Left ventricle myocardium superior (tissue), 1 donor: ENCODE data around the gene MUTYH. TPM values are rescaled to one million over a fixed set of nuclear protein-coding genes. Genes with fewer than 3 reads are reported as not detected.
A peak's percentile ranks its signal among the peaks of the same experiment; 100 is the strongest.

ENCODE experiments used
- ATAC-seq: fragments of 200-7000 bp; cut with Tn5 transposase; one replicate; pipeline ENCODE4 v1.9.1; 2020; ENCODE audit warnings: mild to moderate bottlenecking, moderate library complexity
- DNase-seq: peaks from one replicate; pipeline ENCODE4 v3.0.0-alpha.2; 2020
- intact Hi-C: fragments of 100-400 bp; cut with micrococcal nuclease; formaldehyde crosslinking; loops from one replicate; pipeline ENCODE4 v1.11.0; 2022
- total RNA-seq: library from RNA; stranded (reverse); fragmentation: NEBNext Ultra II Directional; extraction: Animal tissue kit (Norgen Biotek cat#: 25700); gene quantifications from one replicate; pipeline ENCODE4 v1.2.1, GENCODE V29; 2021
- donor health status: DM: no; HTN: yes; CAD: no; lungs with severe emphysema.

MUTYH gene
- total RNA-seq, 1 donor from 2014 or later: 7.7 TPM

GRCh38 chr1:45327644-45328515 lies 12.4 kb downstream of the MUTYH start:
- ATAC-seq: no peak
- no peak for DNase-seq
- intact Hi-C loops: no loop called here

GRCh38 chr1:45326627-45327623 lies 13.3 kb downstream of the MUTYH start, which contains the start of gene HPDL:
HPDL (plus strand) TSS chr1:45326895; CDS start chr1:45327149, 254 bp downstream.
- DNase-seq (peak; percentile 76), ATAC-seq (peak; percentile 91)
- intact Hi-C loops: no loop called here

DNA sequence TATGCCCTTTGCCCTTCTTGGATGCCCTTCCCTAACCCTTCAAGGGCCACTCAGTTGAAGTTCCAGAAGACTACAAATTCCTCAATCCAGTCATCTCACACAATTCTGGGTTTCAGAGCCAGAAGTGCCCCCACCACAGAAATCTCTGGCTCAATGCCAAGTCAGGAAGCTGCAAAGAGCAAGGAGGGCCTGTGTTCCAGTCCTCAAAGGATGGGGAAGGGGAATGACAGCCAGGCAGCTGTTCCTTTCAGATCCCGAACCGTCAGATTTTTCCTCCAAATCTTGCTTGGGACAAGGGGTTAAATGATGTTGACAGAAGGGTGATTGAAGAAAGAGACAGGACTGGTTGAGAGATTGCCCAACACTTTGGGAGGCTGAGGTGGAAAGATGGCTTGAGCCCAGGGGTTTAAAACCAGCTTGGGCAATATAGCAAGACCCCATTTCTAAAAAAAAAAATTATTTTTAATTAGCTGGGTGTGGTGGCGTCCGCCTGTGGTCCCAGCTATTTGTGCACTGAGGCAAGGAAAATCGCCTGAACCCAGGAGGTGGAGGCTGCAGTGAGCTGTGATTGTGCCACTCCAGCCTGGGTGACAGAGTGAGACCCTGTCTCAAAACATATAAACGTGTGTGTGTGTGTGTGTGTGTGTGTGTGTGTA lies 14.3 kb downstream of the MUTYH start:
- intact Hi-C loops: no loop called here
- DNase-seq (no peak), ATAC-seq (no peak)

DNA sequence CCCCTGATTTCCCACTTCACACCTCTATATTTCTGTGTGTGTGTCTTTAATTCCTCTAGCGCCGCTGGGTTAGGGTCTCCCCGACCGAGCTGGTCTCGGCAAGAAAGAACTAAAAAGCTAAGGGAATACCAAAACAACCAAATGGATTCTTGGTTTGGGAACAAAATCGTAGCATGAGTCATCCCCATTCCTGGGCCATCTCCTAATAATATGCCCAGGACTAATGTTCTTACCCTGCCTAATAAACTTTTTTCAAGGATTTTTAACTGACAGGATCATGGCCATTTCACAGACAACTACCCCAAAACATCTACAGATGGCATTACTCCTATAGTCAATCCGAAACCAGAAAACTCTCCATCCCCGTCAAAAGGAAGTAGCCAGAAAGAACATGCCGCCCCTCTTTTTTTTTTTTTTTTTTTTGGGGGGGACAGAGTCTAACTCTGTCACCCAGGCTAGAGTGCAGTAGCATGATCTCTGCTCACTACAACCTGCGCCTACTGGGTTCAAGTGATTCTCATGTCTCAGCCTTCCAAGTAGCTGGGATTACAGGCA lies 17.7 kb downstream of the MUTYH start:
- intact Hi-C loops: no loop called here
- DNase-seq: no peak
- ATAC-seq: no peak

DNA sequence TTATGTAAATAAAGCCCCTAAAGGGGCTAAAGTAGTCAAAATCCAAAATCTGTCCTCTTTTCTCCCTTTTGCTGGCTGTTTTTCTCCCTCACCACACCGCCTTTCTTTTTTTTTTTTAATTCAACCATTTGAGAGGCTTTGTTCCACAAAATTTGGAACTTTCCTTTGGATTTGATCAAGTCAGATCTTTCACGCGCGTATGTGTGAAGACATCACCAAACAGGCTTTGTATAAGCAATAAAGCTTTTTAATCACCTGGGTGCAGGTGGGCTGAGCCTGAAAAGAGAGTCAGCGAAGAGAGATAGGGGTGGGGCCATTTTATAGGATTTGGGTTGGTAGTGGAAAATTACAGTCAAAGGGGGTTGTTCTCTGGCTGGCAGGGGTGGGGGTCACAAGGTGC lies 18.8 kb downstream of the MUTYH start:
- ATAC-seq (no peak), DNase-seq (no peak)
- intact Hi-C loops: no loop called here

- DNase-seq (no peak), ATAC-seq (no peak)
- intact Hi-C loops: no loop called here
Measured at GRCh38 chr1:45319761-45320160, 20.5 kb downstream of the MUTYH start.

DNA sequence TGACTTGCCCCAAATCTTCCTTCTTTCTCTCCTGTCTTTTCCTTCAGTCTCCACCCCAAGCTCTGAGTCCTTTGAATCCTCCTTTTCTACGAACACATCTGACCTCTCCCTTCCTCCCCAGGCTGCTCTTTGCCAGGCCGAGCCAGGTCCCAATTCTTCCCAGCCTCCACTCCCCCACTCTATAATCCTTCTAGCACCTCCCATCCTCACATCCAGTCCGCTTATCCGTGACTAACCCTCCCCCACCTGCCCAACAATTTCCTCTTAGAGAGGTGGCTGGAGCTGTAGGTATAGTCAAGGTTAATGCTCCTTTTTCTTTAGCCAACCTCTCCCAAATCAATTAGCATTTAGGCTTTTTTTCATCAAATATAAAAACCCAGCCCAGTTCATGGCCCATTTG lies 23.1 kb downstream of the MUTYH start:
- ATAC-seq (no peak), DNase-seq (no peak)
- intact Hi-C loops: no loop called here

- DNase-seq: no peak
- intact Hi-C loops: no loop called here
- no peak for ATAC-seq
Measured at GRCh38 chr1:45314266-45314665, 26.0 kb downstream of the MUTYH start.

- intact Hi-C loops: no loop called here
- no peak for ATAC-seq
- DNase-seq: no peak
Measured at GRCh38 chr1:45306905-45307304, 33.3 kb downstream of the MUTYH start.

- ATAC-seq (no peak), DNase-seq (no peak)
- intact Hi-C loops: no loop called here
Measured at GRCh38 chr1:45306319-45306718, 33.9 kb downstream of the MUTYH start.

DNA sequence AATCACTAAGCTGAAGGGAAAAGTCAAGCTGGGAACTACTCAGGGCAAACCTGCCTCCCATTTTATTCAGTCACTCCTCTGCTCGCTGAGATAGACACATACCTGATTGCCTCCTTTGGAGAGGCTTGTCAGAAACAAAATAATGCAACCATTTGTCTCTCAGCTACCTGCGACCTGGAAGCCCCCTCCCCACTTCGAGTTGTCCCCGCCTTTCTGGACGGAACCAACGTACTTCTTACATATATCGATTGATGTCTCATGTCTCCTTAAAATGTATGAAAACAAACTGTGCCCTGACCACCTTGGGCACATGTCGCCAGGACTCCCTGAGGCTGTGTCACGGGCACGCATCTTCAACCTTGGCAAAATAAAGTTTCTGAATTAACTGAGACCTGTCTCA lies 35.0 kb downstream of the MUTYH start:
- intact Hi-C loops: no loop called here
- no peak for DNase-seq
- ATAC-seq: no peak

DNA sequence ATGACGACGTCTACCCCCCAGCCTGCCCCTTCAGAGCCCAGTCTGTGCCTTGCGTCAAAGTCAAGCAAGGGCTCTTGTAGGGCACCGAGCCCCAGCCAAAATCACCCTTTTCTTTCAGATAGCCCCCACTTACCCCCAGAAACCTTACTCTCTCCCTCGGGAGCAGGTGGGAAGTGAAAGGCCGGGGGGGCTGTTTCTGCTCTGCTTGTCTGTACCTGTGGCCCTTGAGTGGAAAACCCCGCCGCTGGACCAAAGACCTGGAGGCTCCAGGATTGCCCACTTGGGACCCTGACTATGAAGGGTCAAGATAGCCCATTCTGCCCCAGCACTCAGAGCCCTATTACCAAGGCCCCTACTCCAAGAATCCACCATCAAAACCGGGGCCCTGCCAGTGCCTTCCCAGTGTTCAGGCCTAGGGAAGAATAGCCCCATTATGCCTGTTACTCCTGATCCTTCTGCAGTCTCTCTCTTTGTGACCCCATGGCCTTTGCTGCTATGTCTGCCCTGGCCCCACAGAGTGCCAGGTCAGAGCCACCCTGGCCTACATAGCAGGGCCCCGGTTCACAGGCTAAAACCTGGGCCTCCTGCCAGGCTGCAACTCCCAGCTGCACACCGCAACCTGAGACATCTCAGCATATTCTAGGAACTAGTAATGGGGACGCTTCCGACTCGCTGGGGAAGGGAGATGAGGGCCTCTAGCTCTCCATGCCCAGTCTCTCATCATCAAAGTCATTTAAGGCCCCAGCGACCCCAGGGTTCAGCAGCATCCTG lies 35.7 kb downstream of the MUTYH start:
- DNase-seq (peak; percentile 55), ATAC-seq (peak; percentile 0)
- intact Hi-C loops: no loop called here

DNA sequence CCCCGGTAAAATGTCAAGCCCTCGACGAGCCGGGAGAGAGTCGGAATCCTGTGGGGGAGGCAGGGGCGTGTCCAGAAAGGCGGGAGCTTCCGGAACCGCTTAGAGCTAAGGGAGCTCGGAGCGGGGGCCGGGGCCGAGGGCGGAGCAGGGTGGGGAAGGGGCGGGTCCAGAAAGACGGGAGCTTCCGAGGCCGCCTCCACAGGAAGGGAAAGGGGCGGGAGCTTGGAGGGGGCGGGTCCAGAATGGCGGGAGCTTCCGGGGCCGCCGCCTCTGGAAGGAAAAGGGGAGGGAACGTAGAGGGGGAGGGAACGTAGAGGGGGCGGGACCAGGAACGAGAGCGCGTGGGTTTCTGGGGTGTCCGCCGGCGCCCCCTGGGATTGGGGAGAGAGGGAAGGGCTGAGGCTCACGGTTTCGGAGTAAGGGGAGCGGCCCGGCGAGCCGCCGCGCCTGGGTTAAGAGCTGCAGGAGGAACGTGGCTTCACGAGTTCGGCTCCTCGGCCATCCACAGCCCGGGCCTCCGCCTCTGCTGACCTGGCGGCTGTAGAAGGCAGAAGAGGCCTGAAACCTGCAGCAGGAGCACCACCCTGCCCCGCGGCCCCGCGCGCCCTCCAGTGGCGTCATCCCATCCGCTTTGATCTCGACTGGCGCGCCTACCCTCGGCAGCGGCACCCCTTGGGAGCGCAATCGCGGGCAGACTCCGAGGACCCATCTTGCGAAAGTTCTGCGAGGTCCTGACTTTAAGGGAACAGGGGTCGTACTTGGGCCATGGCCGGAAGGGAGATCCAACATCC lies 36.5 kb downstream of the MUTYH start:
- intact Hi-C loops: no loop called here
- ATAC-seq: peak; percentile 97
- peak; percentile 99 for DNase-seq

DNA sequence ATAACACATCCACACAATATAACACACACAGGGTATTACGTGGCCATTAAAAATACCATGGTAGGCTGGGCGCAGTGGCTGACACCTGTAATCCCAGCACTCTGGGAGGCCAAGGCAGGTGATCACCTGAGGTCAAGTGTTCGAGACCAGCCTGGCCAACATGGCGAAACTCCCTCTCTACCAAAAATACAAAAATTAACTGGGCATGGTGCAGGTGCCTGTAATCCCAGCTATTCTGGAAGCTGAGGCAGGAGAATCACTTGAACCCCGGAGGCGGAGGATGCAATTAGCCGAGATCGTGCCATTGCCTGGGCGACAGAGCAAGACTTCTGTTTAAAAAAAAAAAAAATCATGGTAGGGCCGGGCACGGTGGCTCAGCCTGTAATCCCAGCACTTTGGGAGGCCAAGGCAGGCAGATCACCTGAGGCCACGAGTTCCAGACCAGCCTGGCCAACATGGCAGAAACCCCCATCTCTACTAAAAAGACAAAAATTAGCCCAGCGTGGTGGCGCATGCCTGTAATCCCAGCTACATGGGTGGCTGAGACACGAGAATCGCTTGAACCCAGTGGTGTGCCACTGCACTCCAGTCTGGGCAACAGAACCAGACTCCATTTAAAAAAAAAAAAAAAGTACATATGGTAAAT lies 37.6 kb downstream of the MUTYH start:
- DNase-seq: no peak
- no peak for ATAC-seq
- intact Hi-C loops: no loop called here

DNA sequence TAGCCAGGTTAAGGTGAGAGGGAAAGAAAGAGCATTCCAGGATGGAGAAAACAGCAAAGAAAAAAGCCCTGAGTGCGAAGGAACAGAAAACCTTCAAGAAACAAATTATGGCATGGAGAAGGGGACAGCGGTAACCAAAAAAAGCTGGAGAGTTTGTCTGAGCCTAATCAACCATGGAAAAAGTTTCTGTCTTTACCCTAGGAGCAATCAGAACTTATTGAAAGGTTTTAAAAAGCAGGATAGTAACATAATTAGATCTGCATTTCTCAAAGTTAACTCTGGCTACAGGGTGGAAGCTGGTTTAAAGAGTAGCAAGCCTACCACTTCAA lies 39.6 kb downstream of the MUTYH start:
- ATAC-seq (no peak), DNase-seq (no peak)
- intact Hi-C loops: loop anchor here (2.0 kb wide), 1 partner anchor 284 kb away; no protein-coding TSS in a partner anchor

- intact Hi-C loops: loop anchor here (2.0 kb wide), 1 partner anchor 283 kb away; no protein-coding TSS in a partner anchor
- ATAC-seq (no peak), DNase-seq (no peak)
Measured at GRCh38 chr1:45299981-45300668, 40.1 kb downstream of the MUTYH start.

DNA sequence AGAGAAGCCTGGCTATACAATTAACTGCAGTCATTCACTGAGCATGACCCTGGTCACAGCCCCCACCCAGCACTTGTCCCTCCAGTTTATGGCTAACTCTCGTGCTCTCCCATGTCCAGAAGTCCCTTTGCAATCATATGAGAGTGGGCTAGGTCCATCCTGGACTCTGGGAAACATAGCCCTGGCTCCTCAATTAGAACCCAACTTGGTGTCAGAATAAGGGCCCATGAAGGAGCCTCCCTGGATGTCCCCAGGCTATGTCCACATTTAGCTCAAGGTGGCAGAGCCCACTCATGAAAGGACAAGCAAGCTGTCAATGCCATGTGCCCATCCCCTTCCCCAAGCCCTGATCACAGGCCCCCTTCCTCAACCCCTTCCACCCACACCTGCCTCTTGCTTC lies 40.9 kb downstream of the MUTYH start:
- DNase-seq (no peak), ATAC-seq (no peak)
- intact Hi-C loops: no loop called here
